DND-41 (cell line): Measurements from ENCODE around the gene FOXA1.

Experiments used
- ATAC-seq: fragments of 200-7000 bp; cut with Tn5 transposase; 3 replicates; pipeline ENCODE4 v1.9.1; 2021; ENCODE audit warnings: low read depth; ENCODE audit not compliant: insufficient read depth
- DNase-seq: peaks from one replicate; pipeline ENCODE4 v3.0.0-alpha.2; 2020
- H2AFZ ChIP-seq: 2 replicates; pipeline ENCODE4 v1.6.0; 2012; ENCODE audit warnings: low read depth, low read length
- H3K27ac ChIP-seq: 2 replicates; pipeline ENCODE4 v1.5.1; 2012; ENCODE audit warnings: low read length, inconsistent platforms
- H3K27me3 ChIP-seq: fragments of 200-600 bp; sonication (generic); 2 replicates; pipeline ENCODE4 v1.6.0; 2012; ENCODE audit warnings: low read length, mild to moderate bottlenecking, inconsistent platforms; ENCODE audit not compliant: insufficient read depth, poor library complexity
- H3K36me3 ChIP-seq: 2 replicates; pipeline ENCODE4 v1.5.1; 2012; ENCODE audit warnings: low read length, inconsistent platforms; ENCODE audit not compliant: insufficient read depth
- H3K4me1 ChIP-seq: 2 replicates; pipeline ENCODE4 v1.5.1; 2012; ENCODE audit warnings: mild to moderate bottlenecking, low read length; ENCODE audit not compliant: insufficient read depth
- H3K4me2 ChIP-seq: 2 replicates; pipeline ENCODE4 v1.6.0; 2012; ENCODE audit warnings: mild to moderate bottlenecking, moderate library complexity, low read length, inconsistent platforms; ENCODE audit not compliant: insufficient read depth
- H3K4me3 ChIP-seq, 2 experiments: fragments of 200-600 bp in 1 of 2; shearing (Covaris generic) in 1 of 2; 2 replicates each; pipeline ENCODE4 v1.5.1; 2012 to 2016; ENCODE audit warnings: inconsistent platforms in 2 of 2, low read length in 2 of 2, mild to moderate bottlenecking in 2 of 2, low read depth in 1 of 2, moderate library complexity in 1 of 2
- H3K79me2 ChIP-seq: 2 replicates; pipeline ENCODE4 v1.6.0; 2012; ENCODE audit warnings: low read length, inconsistent platforms; ENCODE audit not compliant: insufficient read depth
- H3K9ac ChIP-seq: 2 replicates; pipeline ENCODE4 v1.6.0; 2012; ENCODE audit warnings: low read depth, mild to moderate bottlenecking, inconsistent platforms, low read length, moderate library complexity
- H3K9me3 ChIP-seq: 2 replicates; pipeline ENCODE4 v1.5.1; 2012; ENCODE audit warnings: low read length, moderate library complexity, mild to moderate bottlenecking, inconsistent platforms; ENCODE audit not compliant: insufficient read depth, severe bottlenecking
- H4K20me1 ChIP-seq: 2 replicates; pipeline ENCODE4 v1.6.0; 2012; ENCODE audit warnings: low read length; ENCODE audit not compliant: insufficient read depth
- CTCF ChIP-seq: IDR thresholded peaks from 2 replicates; pipeline ENCODE4 v1.5.1; 2012; ENCODE audit warnings: borderline replicate concordance, low read length, moderate library complexity, mild to moderate bottlenecking; ENCODE audit not compliant: poor library complexity, severe bottlenecking; ENCODE audit errors: extremely low read depth
- EZH2 ChIP-seq: IDR thresholded peaks from 3 replicates; pipeline ENCODE4 v1.6.1; 2012; ENCODE audit warnings: borderline replicate concordance, low read depth, mild to moderate bottlenecking, moderate library complexity, low read length, inconsistent platforms; ENCODE audit not compliant: severe bottlenecking

FOXA1 gene

GRCh38 chr14:37598747-37599506, 3.9 kb upstream of the FOXA1 start:
- H3K27ac ChIP-seq: no peak overlapping the region
- no peaks in the 10 kb centered on the region for H4K20me1 ChIP-seq
- DNase-seq (no peak), ATAC-seq (no peak)
- H3K9ac ChIP-seq: no peak overlapping the region
- TF ChIP-seq CTCF (no peak), EZH2 (no peak)
- no peaks in the 10 kb centered on the region for H3K9me3 ChIP-seq
- H3K4me3 ChIP-seq: no peak overlapping the region
- no peak overlapping the region for H3K4me2 ChIP-seq
- no peaks in the 10 kb centered on the region for H3K4me1 ChIP-seq
- H2AFZ ChIP-seq: no peak overlapping the region
- H3K36me3 ChIP-seq: no peaks in the 10 kb centered on the region
- no peaks in the 10 kb centered on the region for H3K79me2 ChIP-seq
- H3K27me3 ChIP-seq: no peaks in the 10 kb centered on the region

GRCh38 chr14:37597914-37598746, 3.1 kb upstream of the FOXA1 start:
- H4K20me1 ChIP-seq: no peaks in the 10 kb centered on the region
- no peak overlapping the region for H3K27ac ChIP-seq
- no peaks in the 10 kb centered on the region for H3K36me3 ChIP-seq
- no peaks in the 10 kb centered on the region for H3K27me3 ChIP-seq
- H3K79me2 ChIP-seq: no peaks in the 10 kb centered on the region
- H3K4me2 ChIP-seq: no peak overlapping the region
- H3K9ac ChIP-seq: no peak overlapping the region
- H3K9me3 ChIP-seq: no peaks in the 10 kb centered on the region
- no peak for ATAC-seq
- no peak overlapping the region for H3K4me3 ChIP-seq
- TF ChIP-seq EZH2 (no peak), CTCF (no peak)
- no peak for DNase-seq
- H3K4me1 ChIP-seq: no peaks in the 10 kb centered on the region
- no peak overlapping the region for H2AFZ ChIP-seq

- Histone ChIP-seq H4K20me1 (no peaks in the 10 kb centered on the region), H3K9ac (no peak overlapping the region), H3K4me1 (no peaks in the 10 kb centered on the region), H3K9me3 (no peaks in the 10 kb centered on the region), H3K36me3 (no peaks in the 10 kb centered on the region), H3K27me3 (no peaks in the 10 kb centered on the region), H3K27ac (no peak overlapping the region), H2AFZ (no peak overlapping the region), H3K4me3 (no peak overlapping the region), H3K4me2 (no peak overlapping the region), H3K79me2 (no peaks in the 10 kb centered on the region)
- no peak for DNase-seq
- TF ChIP-seq CTCF: no peak
- no peak for ATAC-seq
These were observed 2.5 kb upstream of the FOXA1 start for GRCh38 chr14:37597538-37597913.
